Loucy (cell line): ENCODE results near the gene TTLL13.

Experiments used
- EZH2phosphoT487 ChIP-seq: fragments of 200-600 bp; IDR thresholded peaks from 2 replicates; pipeline ENCODE4 v1.6.1; 2018; ENCODE audit warnings: antibody characterized with exemption, mild to moderate bottlenecking, moderate library complexity, borderline replicate concordance
- TF ChIP-seq, protein P1 (sequence below): fragments of 200-600 bp; sonication (generic); conservative IDR thresholded peaks from 2 replicates; pipeline ENCODE4 v1.5.1; 2014; ENCODE audit warnings: mild to moderate bottlenecking, antibody characterized with exemption, low read length

DNA sequence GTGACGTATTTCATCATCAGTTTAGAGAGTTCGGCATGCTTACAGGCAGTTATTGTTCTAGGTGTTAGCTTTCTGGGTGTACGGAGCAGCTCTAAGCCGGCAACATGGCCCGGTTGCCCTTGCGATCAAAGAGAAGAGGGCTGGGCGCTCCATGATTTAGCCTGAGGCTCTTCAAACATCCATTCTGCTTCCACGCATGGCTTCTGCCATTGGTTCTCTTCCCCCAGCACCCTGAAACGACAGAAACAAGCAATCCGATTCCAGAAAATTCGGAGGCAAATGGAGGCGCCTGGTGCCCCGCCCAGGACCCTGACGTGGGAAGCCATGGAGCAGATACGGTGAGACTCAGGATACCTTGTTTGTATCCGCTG is 16.7 kb downstream of the TTLL13 start:
- TF ChIP-seq, protein P1, sequence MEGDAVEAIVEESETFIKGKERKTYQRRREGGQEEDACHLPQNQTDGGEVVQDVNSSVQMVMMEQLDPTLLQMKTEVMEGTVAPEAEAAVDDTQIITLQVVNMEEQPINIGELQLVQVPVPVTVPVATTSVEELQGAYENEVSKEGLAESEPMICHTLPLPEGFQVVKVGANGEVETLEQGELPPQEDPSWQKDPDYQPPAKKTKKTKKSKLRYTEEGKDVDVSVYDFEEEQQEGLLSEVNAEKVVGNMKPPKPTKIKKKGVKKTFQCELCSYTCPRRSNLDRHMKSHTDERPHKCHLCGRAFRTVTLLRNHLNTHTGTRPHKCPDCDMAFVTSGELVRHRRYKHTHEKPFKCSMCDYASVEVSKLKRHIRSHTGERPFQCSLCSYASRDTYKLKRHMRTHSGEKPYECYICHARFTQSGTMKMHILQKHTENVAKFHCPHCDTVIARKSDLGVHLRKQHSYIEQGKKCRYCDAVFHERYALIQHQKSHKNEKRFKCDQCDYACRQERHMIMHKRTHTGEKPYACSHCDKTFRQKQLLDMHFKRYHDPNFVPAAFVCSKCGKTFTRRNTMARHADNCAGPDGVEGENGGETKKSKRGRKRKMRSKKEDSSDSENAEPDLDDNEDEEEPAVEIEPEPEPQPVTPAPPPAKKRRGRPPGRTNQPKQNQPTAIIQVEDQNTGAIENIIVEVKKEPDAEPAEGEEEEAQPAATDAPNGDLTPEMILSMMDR: no peak
- no peak for TF ChIP-seq EZH2phosphoT487
